RCC 7860 (cell line): ENCODE results near the gene RBP5.

Source experiments
- DNase-seq: peaks from one replicate; pipeline ENCODE4 v3.0.0-alpha.2; 2015; ENCODE audit warnings: low spot score
- FAIRE-seq: peaks from 2 replicates; lab custom pipeline; 2012; peaks lifted over from hg19 to GRCh38; lab: Jason Lieb, UNC

RBP5 gene

GRCh38 chr12:7076493-7076892 lies 52.2 kb downstream of the RBP5 start:
- FAIRE-seq, result no peak

DNA sequence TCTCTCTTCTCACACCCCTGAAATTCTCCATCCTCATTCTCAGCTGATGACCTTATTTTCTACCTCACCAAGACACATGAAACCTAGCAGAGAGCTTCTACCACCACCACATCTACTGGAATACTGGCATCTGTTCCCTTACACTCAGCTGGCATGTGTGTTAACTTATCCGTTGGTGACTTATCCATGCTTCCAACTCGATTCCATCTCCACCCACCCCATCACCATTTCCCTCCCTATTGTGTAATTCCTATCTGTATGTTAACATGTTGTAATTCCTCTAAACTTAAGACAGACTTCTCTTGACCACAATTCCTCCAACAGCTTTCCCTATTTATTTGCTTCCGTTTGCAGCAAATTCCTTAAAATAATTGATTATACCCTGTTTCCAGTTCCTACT lies 52.8 kb downstream of the RBP5 start:
- no peak for FAIRE-seq
- DNase-seq, result no peak

More at GRCh38 chr12:7076493-7076892, 52.2 kb downstream of the RBP5 start:
- no peak for DNase-seq

DNA sequence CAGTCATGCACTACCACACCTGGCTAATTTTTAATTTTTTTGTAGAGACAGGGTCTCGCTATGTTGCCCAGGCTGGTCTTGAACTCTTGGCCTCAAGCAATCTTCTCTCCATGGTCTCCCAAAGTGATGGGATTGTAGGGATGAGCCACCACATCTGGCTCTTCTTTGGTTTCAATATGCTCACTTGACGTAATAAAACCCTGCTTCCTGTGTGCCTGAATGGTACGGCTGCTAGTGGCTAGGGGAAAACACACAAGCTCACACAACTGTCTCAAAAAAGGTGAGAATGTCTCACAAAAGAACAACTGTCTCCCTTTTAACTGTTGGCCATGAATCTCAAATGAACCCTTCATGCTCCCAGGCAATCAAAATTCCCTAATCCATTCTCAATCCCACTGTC lies 53.2 kb downstream of the RBP5 start:
- DNase-seq, result no peak
- FAIRE-seq, result no peak

GRCh38 chr12:7073946-7074345 lies 54.7 kb downstream of the RBP5 start:
- no peak for FAIRE-seq
- no peak for DNase-seq
